Subcutaneous abdominal adipose tissue (tissue), 5 donors: ENCODE data around the gene FOXO3.
"Not testable (repeated sequence)": the region's sequence is repeated elsewhere in the genome, so short reads cannot be mapped to it uniquely, and the experiment has no call there.

Experiments used
- H3K27ac ChIP-seq: one replicate; pipeline ENCODE4 v1.7.0; 2013; ENCODE audit warnings: low read depth, mild to moderate bottlenecking, inconsistent platforms, low read length, moderate library complexity
- H3K27me3 ChIP-seq, 5 donors: one replicate each; pipeline ENCODE4 v1.7.0; 2013; ENCODE audit warnings: low read length in 5 of 5, inconsistent platforms in 1 of 5; ENCODE audit not compliant: control insufficient read depth in 5 of 5, insufficient read depth in 4 of 5
- H3K36me3 ChIP-seq, 5 donors: one replicate each; pipeline ENCODE4 v1.7.0; 2013; ENCODE audit warnings: low read length in 5 of 5; ENCODE audit not compliant: control insufficient read depth in 5 of 5, insufficient read depth in 5 of 5
- H3K4me1 ChIP-seq, 5 donors: one replicate each; pipeline ENCODE4 v1.7.0; 2013; ENCODE audit warnings: low read length in 5 of 5, mild to moderate bottlenecking in 3 of 5, moderate library complexity in 1 of 5; ENCODE audit not compliant: control insufficient read depth in 5 of 5, insufficient read depth in 5 of 5
- H3K4me3 ChIP-seq, 5 donors: one replicate each; pipeline ENCODE4 v1.7.0; 2013; ENCODE audit warnings: low read length in 5 of 5, low read depth in 1 of 5
- H3K9ac ChIP-seq, 5 donors: one replicate each; pipeline ENCODE4 v1.7.0; 2013; ENCODE audit warnings: low read length in 5 of 5, mild to moderate bottlenecking in 4 of 5, moderate library complexity in 3 of 5
- H3K9me3 ChIP-seq, 5 donors: one replicate each; pipeline ENCODE4 v1.7.0; 2013; ENCODE audit warnings: low read length in 5 of 5; ENCODE audit not compliant: control insufficient read depth in 5 of 5
- donor health status: healthy.
- donor health status: healthy.
- donor health status: healthy.
- donor health status: healthy.
- donor health status: healthy.

The FOXO3 gene

GRCh38 chr6:108535920-108536535 lies 24.7 kb upstream of the FOXO3 start:
- H3K27me3 ChIP-seq, H3K9me3 ChIP-seq, H3K4me3 ChIP-seq, H3K9ac ChIP-seq, H3K27ac ChIP-seq, H3K4me1 ChIP-seq, H3K36me3 ChIP-seq: not testable (repeated sequence)

- Histone ChIP-seq H3K4me3 (peak overlapping the region in 1 of 5 donors; percentile 10), H3K27ac (no peak overlapping the region), H3K36me3 (no peaks in the 10 kb centered on the region), H3K4me1 (peaks cover 0 to 25% (median 20%) of the 10 kb centered on the region in 5 donors), H3K9me3 (no peaks in the 10 kb centered on the region), H3K27me3 (no peaks in the 10 kb centered on the region), H3K9ac (no peak overlapping the region)
Measured at GRCh38 chr6:108541843-108542759, 18.6 kb upstream of the FOXO3 start.

DNA sequence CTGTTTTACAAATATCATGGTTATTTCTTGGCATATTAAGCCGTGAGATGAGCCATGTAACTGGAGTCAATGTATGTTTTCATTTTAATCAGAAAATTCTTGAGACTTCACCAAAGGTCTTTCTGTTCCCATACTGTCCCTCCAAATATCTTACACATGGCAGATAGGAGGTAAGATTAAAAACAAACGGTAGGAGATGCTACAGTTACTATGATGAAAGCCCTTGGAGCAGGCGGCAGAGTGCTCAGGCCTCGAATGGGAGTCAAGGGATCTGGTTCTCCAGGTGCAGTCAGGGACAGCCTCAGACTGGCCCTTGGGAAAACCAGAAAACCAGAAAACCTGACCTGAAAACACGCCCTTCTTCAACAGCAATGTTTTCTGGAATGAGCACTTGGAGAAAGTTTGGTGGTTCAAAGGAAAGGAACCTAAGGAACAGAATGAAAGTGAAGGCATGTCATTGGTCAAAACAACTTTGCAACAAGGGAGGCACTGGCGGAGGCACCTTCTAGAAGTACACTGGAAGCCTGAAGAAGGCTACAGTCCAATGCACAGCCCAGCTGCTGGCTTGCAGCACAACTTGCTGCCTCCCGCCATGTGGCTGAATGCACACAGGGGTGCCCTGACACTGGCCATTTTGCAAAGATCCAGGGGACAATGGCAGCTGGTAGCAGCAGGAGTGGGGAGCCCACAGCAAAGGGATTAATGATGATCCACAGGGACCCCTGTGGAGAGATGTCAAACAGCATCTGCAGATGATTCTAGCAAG lies 17.4 kb upstream of the FOXO3 start:
- Histone ChIP-seq H3K9me3 (no peaks in the 10 kb centered on the region), H3K9ac (no peak overlapping the region), H3K36me3 (no peaks in the 10 kb centered on the region), H3K4me3 (no peak overlapping the region), H3K27me3 (no peaks in the 10 kb centered on the region), H3K27ac (no peak overlapping the region), H3K4me1 (peaks cover 0 to 22% (median 20%) of the 10 kb centered on the region in 5 donors)

DNA sequence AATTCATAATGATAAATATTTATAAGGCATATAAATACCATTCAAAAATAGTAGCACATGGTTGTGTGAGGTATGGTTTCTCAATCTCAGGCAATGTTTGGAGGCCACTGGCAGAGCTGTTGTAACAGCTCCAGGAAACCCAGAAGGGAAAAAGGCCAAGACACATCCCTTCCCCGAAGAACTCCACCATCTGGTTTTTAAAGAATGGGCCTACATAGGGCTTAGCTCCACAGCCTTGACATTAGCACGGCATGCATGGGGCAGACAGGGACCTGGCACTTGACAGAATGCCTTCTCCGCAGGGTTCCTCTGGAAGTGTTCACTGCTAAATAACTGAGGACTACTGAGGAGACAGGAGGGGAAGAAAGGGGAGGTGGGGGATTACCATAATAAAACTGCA lies 16.1 kb upstream of the FOXO3 start:
- H3K9me3 ChIP-seq, result no peaks in the 10 kb centered on the region
- H3K4me1 ChIP-seq, result peaks cover 0 to 22% (median 20%) of the 10 kb centered on the region in 5 donors
- no peak overlapping the region for H3K27ac ChIP-seq

DNA sequence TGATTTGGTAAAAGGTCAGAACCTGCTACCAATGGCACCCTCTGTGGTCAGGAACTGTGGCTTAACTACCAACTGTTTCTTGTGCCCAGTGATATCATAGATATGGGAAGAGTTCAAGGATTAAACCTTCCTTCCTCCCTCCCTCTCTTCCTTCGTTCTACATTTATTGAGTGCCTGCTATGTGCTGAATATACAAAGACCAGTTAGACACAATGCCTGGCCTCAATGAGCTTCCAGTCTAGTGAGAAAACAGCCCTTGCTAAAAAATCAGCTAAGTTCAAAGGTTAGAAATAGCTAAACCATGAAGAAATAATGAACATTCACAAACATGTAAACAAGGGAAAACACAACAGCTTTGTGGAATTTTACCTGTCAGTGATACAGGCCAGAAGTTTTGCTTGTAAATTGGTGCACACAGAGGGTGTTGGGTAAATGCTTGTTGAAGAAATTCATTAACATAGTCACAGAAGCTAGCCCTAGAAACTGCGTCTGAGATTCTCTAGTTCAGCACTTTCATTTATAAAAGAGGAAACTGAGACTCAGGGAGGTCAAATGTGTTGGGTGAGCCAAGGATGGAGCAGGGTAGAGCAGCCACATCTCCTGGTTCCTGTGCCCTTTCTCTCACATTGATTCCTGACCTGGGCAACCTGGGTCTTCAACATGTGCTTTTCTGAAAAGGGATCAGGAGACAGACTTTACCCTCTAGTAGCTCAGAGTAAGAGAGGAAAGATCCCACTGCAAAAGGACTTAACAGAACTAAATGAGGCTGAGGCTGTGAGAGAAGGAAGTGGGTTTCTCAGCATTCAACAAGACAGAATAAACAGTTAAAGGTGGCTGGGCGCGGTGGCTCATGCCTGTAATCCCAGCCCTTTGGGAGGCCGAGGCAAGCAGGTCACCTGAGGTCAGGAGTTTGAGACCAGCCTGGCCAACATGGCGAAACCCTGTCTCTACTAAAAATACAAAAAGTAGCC lies 14.4 kb upstream of the FOXO3 start:
- no peaks in the 10 kb centered on the region for H3K36me3 ChIP-seq
- H3K9me3 ChIP-seq, result no peaks in the 10 kb centered on the region
- H3K4me1 ChIP-seq, result peaks cover 0 to 25% (median 20%) of the 10 kb centered on the region in 5 donors
- no peak overlapping the region for H3K9ac ChIP-seq
- no peak overlapping the region for H3K4me3 ChIP-seq
- no peaks in the 10 kb centered on the region for H3K27me3 ChIP-seq
- no peak overlapping the region for H3K27ac ChIP-seq

More for the DNA sequence above, 16.1 kb upstream of the FOXO3 start:
- no peaks in the 10 kb centered on the region for H3K27me3 ChIP-seq
- H3K4me3 ChIP-seq, result no peak overlapping the region
- peak overlapping the region in 1 of 5 donors; percentile 35 for H3K9ac ChIP-seq
- H3K36me3 ChIP-seq, result no peaks in the 10 kb centered on the region

DNA sequence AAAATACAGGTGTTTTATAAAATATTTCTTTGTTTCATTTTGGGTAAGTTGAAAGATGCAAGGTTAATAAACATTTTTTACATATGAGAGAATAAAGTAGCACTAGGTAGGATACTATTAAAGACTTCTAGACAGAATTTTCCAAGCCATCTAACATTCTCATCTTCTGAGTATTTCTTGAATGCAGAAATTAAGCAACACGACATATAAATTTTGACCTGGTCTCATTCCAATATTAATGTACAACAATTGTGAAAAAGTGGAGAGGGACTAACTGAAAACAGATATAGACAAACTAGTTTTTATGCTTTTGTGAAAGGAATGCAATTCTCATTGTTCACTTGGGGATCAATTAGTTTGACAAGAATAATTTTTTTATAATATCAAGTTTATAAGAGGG lies 11.5 kb upstream of the FOXO3 start:
- H3K27ac ChIP-seq, result no peak overlapping the region
- H3K27me3 ChIP-seq, result no peaks in the 10 kb centered on the region
- no peaks in the 10 kb centered on the region for H3K36me3 ChIP-seq
- no peak overlapping the region for H3K4me3 ChIP-seq
- H3K9ac ChIP-seq, result no peak overlapping the region
- H3K4me1 ChIP-seq, result peaks cover 0 to 16% (median 8%) of the 10 kb centered on the region in 5 donors
- H3K9me3 ChIP-seq, result no peaks in the 10 kb centered on the region

- Histone ChIP-seq H3K9me3 (no peaks in the 10 kb centered on the region), H3K4me3 (no peak overlapping the region), H3K27ac (no peak overlapping the region), H3K36me3 (no peaks in the 10 kb centered on the region), H3K4me1 (peaks cover 0 to 11% (median 3%) of the 10 kb centered on the region in 5 donors), H3K9ac (no peak overlapping the region), H3K27me3 (no peaks in the 10 kb centered on the region)
Measured at GRCh38 chr6:108549741-108550140, 11.0 kb upstream of the FOXO3 start.

GRCh38 chr6:108550256-108550655 lies 10.5 kb upstream of the FOXO3 start:
- Histone ChIP-seq H3K9me3 (no peaks in the 10 kb centered on the region), H3K27me3 (no peaks in the 10 kb centered on the region), H3K36me3 (no peaks in the 10 kb centered on the region), H3K9ac (no peak overlapping the region), H3K27ac (no peak overlapping the region), H3K4me1 (peaks cover 0 to 7% (median 0%) of the 10 kb centered on the region in 5 donors), H3K4me3 (no peak overlapping the region)

- H3K36me3 ChIP-seq, result no peaks in the 10 kb centered on the region
- no peak overlapping the region for H3K4me3 ChIP-seq
- no peak overlapping the region for H3K9ac ChIP-seq
- no peaks in the 10 kb centered on the region for H3K9me3 ChIP-seq
- no peak overlapping the region for H3K27ac ChIP-seq
- no peaks in the 10 kb centered on the region for H3K27me3 ChIP-seq
- H3K4me1 ChIP-seq, result peaks cover 0 to 38% (median 21%) of the 10 kb centered on the region in 5 donors
Measured at GRCh38 chr6:108555399-108556052, 5.2 kb upstream of the FOXO3 start.
